ENCODE results near the gene SFSWAP.
A peak's percentile ranks its signal among the peaks of the same experiment; 100 is the strongest.

The SFSWAP gene

GRCh38 chr12:131831635-131832041 lies 120.7 kb downstream of the SFSWAP start:
- DNase-seq, result peak in 24 of 56 donors; percentile 9 to 76 (median 42)

DNA sequence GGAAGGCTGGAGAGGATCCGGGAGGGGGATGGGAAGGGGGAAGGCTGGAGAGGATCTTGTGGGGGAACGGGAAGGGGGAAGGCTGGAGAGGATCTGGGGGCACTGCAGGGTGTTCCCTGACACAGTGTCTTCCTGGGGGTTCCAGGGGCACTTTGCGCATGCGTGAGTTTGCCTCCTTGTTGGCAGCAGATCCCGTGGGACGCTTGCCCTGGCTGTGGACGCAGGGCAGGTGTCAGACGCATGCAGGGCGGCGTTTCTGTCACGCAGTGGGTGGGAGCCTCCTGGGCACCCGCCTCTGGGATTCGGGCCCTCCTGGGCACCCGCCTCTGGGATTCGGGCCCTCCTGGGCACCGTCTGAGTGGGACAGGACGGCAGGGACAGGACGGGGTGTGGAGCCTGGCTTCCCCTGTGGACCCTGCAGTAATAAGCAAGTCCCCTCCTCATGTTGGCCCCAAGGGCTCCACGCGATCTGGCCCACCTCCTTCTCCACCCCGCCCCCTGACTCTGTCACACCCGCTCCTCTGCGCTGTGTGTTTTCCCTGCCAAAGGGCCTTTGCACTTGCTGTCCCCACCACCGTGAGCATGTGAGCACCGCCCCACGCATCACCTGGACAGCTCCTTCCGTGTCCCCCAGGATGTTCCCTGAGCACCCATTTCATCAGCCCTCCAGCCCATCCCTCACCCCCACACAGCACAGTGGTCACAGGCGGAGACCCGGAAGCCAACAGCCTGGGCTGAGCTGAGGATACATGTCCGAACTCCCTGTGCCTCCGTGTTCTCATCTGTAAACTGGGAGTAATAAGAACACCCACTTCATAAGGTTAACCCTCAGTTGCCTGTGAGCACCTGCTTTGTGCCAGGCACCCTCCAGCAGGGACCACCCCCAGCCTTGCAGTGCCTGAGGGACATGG lies 121.7 kb downstream of the SFSWAP start:
- peak in 46 of 56 donors; percentile 12 to 80 (median 46) for DNase-seq

- DNase-seq, result no peak
Measured at GRCh38 chr12:131833288-131833895, 122.5 kb downstream of the SFSWAP start.

DNA sequence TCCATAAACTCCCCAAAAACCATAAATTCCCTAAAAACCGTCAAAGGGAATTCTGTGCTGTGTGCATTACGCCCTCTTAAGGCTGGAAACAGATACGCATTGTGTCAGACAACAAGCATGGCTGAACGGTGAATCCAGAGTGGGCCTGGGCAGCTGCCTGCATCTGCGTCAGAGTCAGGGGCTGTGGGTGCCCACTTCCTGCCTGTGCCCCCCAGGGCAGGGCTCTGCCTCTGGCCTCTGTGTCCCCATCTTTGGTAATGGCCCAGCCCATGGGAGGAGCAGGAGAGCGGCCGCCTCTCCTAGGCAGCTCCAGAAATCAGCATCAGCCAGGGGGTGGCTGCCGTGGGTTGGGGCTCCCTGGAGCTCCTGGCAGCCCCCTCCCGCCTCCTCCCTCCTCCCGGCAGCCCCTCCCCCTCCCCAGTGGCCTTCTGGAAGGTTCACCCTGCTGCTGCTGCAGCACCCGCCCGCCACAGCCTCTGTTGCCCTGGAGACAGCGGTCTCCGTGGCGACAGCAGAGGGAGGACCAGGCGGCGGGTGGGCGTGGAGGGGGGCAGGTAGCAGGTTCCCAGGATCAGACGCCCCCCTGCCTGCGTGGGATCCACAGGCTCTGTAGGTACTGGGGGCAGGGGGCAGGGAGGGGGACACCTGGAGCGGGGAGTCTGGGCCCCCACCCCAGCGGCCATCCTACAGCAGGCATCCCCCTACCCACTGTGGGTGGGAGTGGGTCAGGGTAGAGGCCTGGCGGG lies 123.2 kb downstream of the SFSWAP start:
- DNase-seq, result peak in 39 of 56 donors; percentile 11 to 87 (median 58)

GRCh38 chr12:131834798-131835615 lies 124.1 kb downstream of the SFSWAP start:
- DNase-seq, result no peak

DNA sequence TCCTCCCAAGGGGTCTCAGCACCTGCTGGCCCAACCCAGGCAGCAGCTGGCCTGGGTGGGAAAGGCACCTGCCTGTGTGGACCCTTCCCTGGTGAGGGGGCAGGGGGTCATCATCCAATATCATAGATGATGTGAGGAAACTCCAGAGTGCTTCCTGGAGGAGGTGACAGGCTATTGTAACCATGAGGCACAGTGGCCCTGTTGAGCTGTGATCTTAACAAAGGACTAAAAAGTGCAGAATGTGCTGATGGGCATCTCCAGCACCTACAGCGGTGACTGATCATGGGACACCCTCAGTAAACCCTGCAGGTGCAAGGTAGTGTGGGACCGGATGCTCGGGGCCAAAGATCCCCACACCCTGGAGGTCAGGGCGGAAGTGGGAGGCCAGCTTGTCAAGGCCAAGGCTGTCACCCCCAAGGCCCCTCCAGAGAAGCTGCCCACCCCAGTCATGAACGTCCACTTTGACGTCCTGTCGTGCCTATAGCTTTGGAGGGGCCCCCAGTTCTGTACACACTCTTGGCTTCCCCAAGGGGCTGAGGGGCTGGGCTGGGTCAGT lies 124.8 kb downstream of the SFSWAP start:
- DNase-seq, result no peak

GRCh38 chr12:131836193-131836592 lies 125.3 kb downstream of the SFSWAP start:
- DNase-seq, result no peak

DNA sequence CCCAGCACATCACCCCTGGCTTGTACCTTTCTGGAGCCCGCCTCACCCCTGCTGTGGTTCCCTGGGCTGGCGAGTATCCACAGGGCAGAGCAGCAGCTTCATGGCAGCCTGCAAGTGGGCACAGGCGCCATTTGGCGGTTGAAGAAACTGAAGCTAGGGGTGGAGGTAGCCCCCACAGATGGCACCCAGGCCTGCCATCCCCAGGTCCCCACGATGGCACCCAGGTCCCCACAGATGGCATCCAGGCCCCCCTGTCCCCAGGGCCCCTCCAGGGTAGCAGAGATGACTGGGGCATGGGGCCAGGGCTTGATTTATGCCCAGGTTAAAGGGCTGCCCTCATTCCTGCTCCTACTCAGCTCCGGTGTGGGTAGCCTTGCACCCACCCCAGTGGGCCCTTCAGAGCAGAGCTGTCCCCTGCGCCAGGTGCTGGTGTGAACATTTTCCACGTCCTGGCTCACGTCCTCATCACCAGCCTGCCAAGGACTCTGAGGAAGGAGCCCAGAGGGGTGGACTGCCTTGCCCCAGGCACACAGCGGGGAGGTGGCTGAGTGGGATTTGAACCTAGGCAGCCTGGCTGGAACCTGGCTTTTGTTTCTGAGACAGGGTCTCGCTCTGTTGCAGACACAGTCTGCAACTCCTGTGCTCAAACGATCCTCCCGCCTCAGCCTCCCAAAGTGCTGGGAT lies 126.0 kb downstream of the SFSWAP start:
- DNase-seq, result no peak

DNA sequence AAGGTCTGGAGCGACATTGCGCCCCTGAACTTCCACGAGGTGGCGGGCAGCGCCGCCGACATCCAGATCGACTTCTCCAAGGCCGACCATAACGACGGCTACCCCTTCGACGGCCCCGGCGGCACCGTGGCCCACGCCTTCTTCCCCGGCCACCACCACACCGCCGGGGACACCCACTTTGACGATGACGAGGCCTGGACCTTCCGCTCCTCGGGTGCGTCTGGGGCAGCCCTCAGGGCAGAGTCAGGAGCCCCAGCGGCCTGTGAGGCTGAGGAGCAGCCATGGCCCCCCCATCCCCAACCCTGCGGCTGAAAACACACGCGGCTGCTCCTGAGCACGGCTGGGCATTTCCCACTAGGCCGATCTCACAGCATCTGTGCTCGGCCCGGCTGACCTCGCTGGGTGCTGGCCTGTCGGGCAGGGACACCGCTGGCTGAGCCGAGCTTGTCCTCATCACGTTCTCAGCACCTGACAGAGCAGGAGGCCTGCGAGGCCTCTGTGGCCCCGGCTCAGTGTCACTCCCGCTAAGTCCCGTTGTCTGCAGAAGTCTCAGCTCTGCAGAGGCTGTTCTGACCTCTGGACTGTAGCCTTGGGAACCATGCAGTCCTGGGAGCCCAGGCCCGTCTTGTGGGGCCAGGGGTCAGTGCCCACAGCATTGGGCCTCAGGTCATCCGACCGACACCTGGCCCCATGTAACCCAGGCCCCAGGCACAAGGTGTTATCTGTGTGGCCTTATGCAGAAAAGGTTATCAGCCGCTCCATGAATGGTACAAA lies 129.9 kb downstream of the SFSWAP start:
- DNase-seq, result no peak

- DNase-seq, result no peak
Measured at GRCh38 chr12:131841547-131841946, 130.7 kb downstream of the SFSWAP start.

DNA sequence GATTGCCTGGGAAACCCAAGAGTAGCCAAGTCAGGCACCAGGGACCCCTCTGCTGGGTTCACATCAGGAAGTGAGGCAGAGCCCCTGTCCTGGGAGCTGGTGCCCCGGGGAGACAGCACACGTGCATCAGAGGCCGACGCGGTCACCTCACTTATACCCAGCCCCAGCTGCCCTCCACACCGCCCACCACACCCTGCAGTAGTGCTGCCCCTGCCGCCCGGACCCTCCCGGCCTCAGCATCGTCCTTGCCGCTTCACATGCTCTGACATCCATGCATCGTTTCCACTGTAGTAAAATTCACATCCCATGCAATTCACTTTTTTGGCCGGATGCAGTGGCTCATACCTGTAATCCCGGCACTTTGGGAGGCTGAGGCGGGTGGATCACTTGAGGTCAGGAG lies 131.3 kb downstream of the SFSWAP start:
- DNase-seq, result no peak

DNA sequence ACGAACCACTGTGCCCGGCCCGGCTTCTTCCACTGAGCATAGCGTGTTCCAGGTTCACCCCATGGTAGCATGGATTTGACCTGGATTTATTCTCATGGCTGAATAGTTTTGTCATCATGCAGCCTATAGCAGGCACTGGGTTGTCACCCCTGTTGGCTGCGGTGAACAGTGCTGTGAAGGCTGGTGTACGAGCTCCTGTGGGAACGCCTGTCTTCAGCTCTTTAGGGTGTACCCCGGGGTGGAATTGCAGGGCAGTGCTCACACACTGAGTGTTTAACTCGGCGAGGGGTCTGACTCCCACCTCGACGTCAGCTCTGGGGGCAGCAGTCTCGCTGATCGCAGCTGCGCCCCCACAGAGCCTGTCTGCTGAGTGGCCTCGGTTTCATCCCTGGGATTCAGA lies 132.6 kb downstream of the SFSWAP start:
- DNase-seq, result no peak

- DNase-seq, result no peak
Measured at GRCh38 chr12:131844140-131844539, 133.2 kb downstream of the SFSWAP start.

- DNase-seq, result no peak
Measured at GRCh38 chr12:131844656-131845055, 133.8 kb downstream of the SFSWAP start.

DNA sequence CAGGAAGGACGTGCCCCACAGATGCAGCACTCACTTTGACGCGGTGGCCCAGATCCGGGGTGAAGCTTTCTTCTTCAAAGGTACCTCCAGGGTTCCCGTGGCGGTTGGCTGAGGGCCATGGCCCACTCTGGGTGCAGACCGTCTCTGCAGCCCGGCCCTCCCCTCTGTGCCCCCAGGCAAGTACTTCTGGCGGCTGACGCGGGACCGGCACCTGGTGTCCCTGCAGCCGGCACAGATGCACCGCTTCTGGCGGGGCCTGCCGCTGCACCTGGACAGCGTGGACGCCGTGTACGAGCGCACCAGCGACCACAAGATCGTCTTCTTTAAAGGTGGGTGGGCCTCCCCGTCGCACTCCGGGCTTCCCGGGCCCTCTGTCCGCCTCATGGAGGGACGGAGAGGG lies 134.2 kb downstream of the SFSWAP start:
- DNase-seq, result no peak

- DNase-seq, result no peak
Measured at GRCh38 chr12:131847456-131847855, 136.6 kb downstream of the SFSWAP start.

DNA sequence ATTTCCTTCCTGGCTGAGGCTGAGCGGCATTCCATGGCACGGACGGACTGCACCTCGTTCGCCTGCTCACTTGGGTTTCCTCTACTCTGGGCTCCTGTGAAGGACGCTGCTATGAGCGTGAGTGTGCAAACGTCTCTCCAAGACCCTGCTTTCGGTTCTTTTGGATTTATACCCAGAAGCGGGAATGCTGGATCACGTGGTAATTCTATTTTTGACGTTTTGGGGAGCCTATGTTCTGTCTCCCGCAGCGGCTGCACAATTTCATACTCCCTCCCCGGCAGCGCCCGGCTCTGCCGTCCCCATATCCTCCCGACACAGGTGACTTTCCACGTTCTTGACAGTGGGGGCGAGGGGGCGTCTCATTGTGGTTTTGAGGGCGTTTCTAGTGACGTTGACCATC lies 137.9 kb downstream of the SFSWAP start:
- no peak for DNase-seq
